ENCODE measurements around the gene BICD1. TPM values are rescaled to one million over a fixed set of nuclear protein-coding genes. Genes with fewer than 3 reads are reported as not detected.
"Not testable (repeated sequence)": the region's sequence is repeated elsewhere in the genome, so short reads cannot be mapped to it uniquely, and the experiment has no call there.

The BICD1 gene
- total RNA-seq, 4 donors from 2014 or later = 0.70 to 7.8 (median 2.8) TPM

DNA sequence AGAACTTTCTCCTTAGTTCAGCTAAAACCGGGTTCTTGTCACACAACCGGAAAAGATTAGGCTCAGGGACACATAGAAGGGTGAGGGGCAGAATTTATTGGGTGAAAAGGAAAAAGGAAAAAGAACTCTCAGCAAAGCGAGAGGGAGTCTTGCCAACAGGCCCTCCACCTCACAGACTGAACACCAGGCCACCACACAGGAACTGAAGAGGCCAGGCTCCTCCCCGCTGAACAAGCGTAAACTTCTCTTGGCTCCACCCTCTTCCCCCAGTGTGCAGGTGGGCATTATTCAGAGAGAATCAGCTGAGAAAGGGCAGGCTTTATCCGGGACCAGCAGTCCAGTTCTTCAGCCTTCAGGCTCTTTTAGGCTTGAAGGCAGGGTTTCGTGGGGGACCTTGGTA, 167.1 kb downstream of the BICD1 start:
- H3K9me3 ChIP-seq = no peaks in the 10 kb centered on the region
- intact Hi-C loops (cut with DNase I) = no loop called here
- H3K4me3 ChIP-seq = no peak overlapping the region
- peaks cover 0 to 12% (median 0%) of the 10 kb centered on the region in 3 donors for H3K4me1 ChIP-seq
- WGBS, 2 donors = 66 to 79% methylated on average over 7 of the region's 7 CpGs
- no peak for DNase-seq
- no peak overlapping the region for H3K27ac ChIP-seq
- no peaks in the 10 kb centered on the region for H3K36me3 ChIP-seq
- TF ChIP-seq POLR2A (IDR thresholded peaks at IDR 0.05) = peak in 1 of 4 donors; percentile 43
- TF ChIP-seq, protein P1, sequence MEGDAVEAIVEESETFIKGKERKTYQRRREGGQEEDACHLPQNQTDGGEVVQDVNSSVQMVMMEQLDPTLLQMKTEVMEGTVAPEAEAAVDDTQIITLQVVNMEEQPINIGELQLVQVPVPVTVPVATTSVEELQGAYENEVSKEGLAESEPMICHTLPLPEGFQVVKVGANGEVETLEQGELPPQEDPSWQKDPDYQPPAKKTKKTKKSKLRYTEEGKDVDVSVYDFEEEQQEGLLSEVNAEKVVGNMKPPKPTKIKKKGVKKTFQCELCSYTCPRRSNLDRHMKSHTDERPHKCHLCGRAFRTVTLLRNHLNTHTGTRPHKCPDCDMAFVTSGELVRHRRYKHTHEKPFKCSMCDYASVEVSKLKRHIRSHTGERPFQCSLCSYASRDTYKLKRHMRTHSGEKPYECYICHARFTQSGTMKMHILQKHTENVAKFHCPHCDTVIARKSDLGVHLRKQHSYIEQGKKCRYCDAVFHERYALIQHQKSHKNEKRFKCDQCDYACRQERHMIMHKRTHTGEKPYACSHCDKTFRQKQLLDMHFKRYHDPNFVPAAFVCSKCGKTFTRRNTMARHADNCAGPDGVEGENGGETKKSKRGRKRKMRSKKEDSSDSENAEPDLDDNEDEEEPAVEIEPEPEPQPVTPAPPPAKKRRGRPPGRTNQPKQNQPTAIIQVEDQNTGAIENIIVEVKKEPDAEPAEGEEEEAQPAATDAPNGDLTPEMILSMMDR (IDR thresholded peaks at IDR 0.05) = no peak
- H3K27me3 ChIP-seq = no peaks in the 10 kb centered on the region

DNA sequence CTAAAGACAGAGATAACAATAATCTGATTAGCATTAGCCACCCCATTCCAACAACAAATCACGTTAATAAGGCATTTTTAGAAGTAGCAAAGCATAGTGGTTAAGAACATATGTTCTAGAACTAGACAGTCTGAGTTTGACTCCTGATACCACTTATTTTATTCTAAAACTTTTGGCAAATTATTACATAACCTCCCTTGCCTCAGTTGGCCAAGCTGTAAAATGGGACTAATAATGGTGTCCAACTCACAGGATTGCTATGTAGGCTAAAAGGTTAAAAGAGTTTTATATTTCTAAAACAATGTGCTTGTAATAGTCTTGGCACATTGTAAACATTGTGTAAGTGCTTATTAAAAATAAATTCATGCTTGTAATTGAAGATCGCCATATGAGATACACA, 168.0 kb downstream of the BICD1 start:
- Histone ChIP-seq H3K27ac (no peak overlapping the region), H3K4me1 (peaks cover 0 to 12% (median 0%) of the 10 kb centered on the region in 3 donors), H3K36me3 (no peaks in the 10 kb centered on the region), H3K4me3 (no peak overlapping the region), H3K27me3 (no peaks in the 10 kb centered on the region), H3K9me3 (no peaks in the 10 kb centered on the region)
- TF ChIP-seq, protein P1 (IDR thresholded peaks at IDR 0.05) = no peak
- no peak for TF ChIP-seq POLR2A (IDR thresholded peaks at IDR 0.05)
- 88 to 95% methylated on average over 2 of the region's 2 CpGs for WGBS, 2 donors
- intact Hi-C loops (cut with DNase I) = no loop called here
- DNase-seq = no peak

DNA sequence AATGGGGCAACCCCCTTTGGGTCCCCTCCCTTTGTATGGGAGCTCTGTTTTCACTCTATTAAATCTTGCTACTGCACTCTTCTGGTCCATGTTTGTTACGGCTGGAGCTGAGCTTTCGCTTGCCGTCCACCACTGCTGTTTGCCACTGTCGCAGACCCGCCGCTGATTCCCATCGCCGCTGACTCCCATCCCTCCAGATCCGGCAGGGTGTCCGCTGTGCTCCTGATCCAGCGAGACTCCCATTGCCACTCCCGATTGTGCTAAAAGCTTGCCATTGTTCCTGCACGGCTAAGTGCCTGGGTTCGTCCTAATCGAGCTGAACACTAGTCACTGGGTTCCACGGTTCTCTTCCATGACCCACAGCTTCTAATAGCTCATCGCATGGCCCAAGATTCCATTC, 168.9 kb downstream of the BICD1 start:
- WGBS, 2 donors = 94% methylated on average over 15 to 17 of the region's 17 CpGs
- H3K4me1 ChIP-seq = peaks cover 0 to 12% (median 0%) of the 10 kb centered on the region in 3 donors
- H3K4me3 ChIP-seq; intact Hi-C loops (cut with DNase I); H3K27me3 ChIP-seq; H3K36me3 ChIP-seq; H3K9me3 ChIP-seq; DNase-seq; H3K27ac ChIP-seq: not testable (repeated sequence)

DNA sequence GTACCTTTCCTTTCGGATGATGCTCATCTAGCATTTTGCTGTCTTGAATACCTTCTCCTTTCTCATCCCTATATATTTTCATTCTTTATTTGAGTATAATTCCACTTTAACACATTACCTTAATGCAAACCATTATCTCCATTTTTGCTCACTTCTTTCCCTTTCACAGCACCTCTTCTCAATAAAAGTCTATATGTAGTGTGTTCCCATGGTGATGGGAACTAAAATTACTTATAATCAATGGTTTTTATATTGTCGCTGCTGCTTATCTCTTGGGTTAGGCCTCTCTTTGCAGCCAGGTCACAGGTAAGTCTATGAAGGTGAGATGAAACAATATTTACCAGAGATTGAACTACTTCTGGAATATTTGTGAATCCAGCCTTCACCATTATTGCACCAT, 171.1 kb downstream of the BICD1 start:
- Histone ChIP-seq H3K36me3 (no peaks in the 10 kb centered on the region), H3K9me3 (no peaks in the 10 kb centered on the region), H3K27ac (no peak overlapping the region), H3K4me3 (no peak overlapping the region), H3K27me3 (no peaks in the 10 kb centered on the region), H3K4me1 (no peaks in the 10 kb centered on the region)
- DNase-seq = no peak
- intact Hi-C loops (cut with DNase I) = no loop called here
- TF ChIP-seq POLR2A (IDR thresholded peaks at IDR 0.05) = no peak
- TF ChIP-seq, protein P1 (IDR thresholded peaks at IDR 0.05) = no peak
- WGBS, 2 donors = 96 to 100% methylated on average over 2 of the region's 2 CpGs

DNA sequence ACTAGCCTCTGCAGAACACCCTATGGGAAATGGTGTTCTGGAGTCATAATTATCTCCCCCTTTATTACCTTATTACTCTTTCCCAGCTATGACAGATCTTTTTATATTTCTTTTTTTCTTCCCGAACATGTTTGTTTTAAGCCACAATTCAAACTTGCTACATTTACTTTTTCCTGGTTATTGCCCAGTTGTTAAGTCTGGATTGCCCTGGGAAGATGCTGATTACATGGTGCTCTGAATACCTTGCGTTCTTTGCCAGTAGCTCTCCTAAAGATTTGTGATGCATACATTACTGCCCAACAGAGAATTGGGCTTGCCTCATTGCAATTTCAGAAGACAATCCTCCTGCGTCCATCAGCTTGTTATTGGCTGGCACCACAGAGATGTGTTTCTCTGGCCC, 174.5 kb downstream of the BICD1 start:
- H3K36me3 ChIP-seq = no peaks in the 10 kb centered on the region
- no peaks in the 10 kb centered on the region for H3K4me1 ChIP-seq
- no peak overlapping the region for H3K4me3 ChIP-seq
- intact Hi-C loops (cut with DNase I) = no loop called here
- no peak overlapping the region for H3K27ac ChIP-seq
- no peaks in the 10 kb centered on the region for H3K9me3 ChIP-seq
- WGBS, 2 donors = 75 to 94% methylated on average over 2 to 3 of the region's 3 CpGs
- no peaks in the 10 kb centered on the region for H3K27me3 ChIP-seq
- no peak for DNase-seq
- TF ChIP-seq, protein P1 (IDR thresholded peaks at IDR 0.05) = no peak
- no peak for TF ChIP-seq POLR2A (IDR thresholded peaks at IDR 0.05)

DNA sequence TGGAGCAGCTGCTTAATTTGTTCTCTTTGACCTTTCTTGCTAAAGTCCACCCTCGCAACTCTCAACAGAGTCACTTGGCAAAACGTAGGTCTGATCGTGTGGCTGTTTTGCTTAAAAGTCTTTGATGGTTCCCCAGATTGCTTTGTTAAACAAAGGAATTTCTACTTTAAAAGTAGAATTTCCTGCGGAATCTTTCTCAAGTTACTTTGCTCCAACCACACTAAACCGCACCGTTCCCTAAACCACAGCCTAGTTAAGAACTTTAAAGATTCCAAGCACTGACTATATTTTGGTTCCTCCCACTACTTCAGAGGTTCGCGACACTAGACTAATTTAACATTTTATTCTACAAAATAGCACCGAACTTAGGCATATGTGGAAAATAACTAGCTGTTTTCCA, 177.9 kb downstream of the BICD1 start:
- Histone ChIP-seq H3K9me3 (no peaks in the 10 kb centered on the region), H3K36me3 (no peaks in the 10 kb centered on the region), H3K27ac (no peak overlapping the region), H3K4me1 (no peaks in the 10 kb centered on the region), H3K27me3 (no peaks in the 10 kb centered on the region), H3K4me3 (no peak overlapping the region)
- TF ChIP-seq, protein P1 (IDR thresholded peaks at IDR 0.05) = no peak
- intact Hi-C loops (cut with DNase I) = no loop called here
- DNase-seq = no peak
- 85 to 86% methylated on average over 9 of the region's 9 CpGs for WGBS, 2 donors

All from esophagus squamous epithelium (tissue), 5 donors.